ENCODE measurements around the gene LRFN2.

Gene LRFN2

DNA sequence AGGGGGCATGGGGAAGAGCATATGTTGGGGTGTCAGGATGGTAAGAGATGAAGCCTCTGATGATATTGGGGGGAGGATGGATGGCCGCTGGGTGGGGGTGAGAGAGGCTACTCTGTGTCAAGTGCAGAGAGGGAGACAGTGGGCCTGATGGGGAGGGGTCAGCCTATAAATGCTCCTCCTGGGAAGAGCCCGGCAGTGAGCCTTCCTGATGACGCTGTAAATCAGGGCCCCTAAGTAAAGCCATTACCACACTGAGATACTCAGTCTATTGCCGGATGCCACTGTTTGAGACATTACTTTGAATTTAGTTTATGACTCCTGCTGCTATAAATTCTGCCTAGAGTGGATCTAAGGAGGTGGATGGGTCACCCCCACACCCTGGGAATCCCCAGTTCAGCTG lies 28.1 kb downstream of the LRFN2 start:
- Histone ChIP-seq H3K27ac (ENCODE audit: low read depth, low read length) (no peak overlapping the region), H3K9me3 (ENCODE audit: control insufficient read depth, insufficient read depth, low read length) (no peaks in the 10 kb centered on the region), H3K79me2 (ENCODE audit: control insufficient read depth, low read length) (no peaks in the 10 kb centered on the region), H3K4me3 (ENCODE audit: low read length) (no peak overlapping the region), H3K27me3 (ENCODE audit: control insufficient read depth, low read length) (no peaks in the 10 kb centered on the region), H3K4me1 (ENCODE audit: control insufficient read depth, low read length) (no peaks in the 10 kb centered on the region), H3K9me2 (replicated peaks; ENCODE audit: control insufficient read depth, low read length) (no peaks in the 10 kb centered on the region), H3K4me2 (ENCODE audit: low read length) (no peak overlapping the region), H3F3A (ENCODE audit: control insufficient read depth, insufficient read depth) (no peaks in the 10 kb centered on the region), H4K20me1 (ENCODE audit: control insufficient read depth, insufficient read depth, low read depth, low read length) (no peaks in the 10 kb centered on the region), H3K36me3 (ENCODE audit: control insufficient read depth, low read length) (no peaks in the 10 kb centered on the region)
- TF ChIP-seq EZH2phosphoT487 (IDR thresholded peaks at IDR 0.05; ENCODE audit: borderline replicate concordance, low read length): no peak
- TF ChIP-seq, protein P1, sequence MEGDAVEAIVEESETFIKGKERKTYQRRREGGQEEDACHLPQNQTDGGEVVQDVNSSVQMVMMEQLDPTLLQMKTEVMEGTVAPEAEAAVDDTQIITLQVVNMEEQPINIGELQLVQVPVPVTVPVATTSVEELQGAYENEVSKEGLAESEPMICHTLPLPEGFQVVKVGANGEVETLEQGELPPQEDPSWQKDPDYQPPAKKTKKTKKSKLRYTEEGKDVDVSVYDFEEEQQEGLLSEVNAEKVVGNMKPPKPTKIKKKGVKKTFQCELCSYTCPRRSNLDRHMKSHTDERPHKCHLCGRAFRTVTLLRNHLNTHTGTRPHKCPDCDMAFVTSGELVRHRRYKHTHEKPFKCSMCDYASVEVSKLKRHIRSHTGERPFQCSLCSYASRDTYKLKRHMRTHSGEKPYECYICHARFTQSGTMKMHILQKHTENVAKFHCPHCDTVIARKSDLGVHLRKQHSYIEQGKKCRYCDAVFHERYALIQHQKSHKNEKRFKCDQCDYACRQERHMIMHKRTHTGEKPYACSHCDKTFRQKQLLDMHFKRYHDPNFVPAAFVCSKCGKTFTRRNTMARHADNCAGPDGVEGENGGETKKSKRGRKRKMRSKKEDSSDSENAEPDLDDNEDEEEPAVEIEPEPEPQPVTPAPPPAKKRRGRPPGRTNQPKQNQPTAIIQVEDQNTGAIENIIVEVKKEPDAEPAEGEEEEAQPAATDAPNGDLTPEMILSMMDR (IDR thresholded peaks at IDR 0.05; ENCODE audit: low read depth, low read length, poor library complexity, severe bottlenecking): no peak

DNA sequence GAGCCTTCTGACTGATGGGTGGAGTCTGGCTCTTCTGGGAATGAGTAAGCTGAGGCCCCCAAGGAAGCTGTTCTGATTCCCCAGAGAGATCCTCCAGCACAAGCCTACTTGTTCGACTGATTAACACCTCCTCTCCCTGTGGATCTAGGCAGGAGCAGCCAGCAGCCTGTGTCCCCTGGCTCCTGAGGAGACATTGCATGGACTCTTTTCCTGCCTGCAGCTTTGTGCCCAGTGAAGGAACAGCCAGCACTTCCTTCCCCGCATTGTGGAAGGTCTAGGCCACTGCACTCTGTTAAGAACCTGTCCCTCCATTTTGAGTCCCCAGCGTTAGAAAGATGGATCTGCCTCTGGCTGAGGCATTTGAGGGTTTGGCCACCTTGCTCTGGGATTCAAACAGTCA lies 29.1 kb downstream of the LRFN2 start:
- H3K36me3 ChIP-seq (ENCODE audit: control insufficient read depth, low read length): no peaks in the 10 kb centered on the region
- TF ChIP-seq, protein P1 (IDR thresholded peaks at IDR 0.05; ENCODE audit: low read depth, low read length, poor library complexity, severe bottlenecking): no peak
- no peak for TF ChIP-seq EZH2phosphoT487 (IDR thresholded peaks at IDR 0.05; ENCODE audit: borderline replicate concordance, low read length)
- no peaks in the 10 kb centered on the region for H3K27me3 ChIP-seq (ENCODE audit: control insufficient read depth, low read length)
- H3K79me2 ChIP-seq (ENCODE audit: control insufficient read depth, low read length): no peaks in the 10 kb centered on the region
- no peaks in the 10 kb centered on the region for H3K9me2 ChIP-seq (replicated peaks; ENCODE audit: control insufficient read depth, low read length)
- H3F3A ChIP-seq (ENCODE audit: control insufficient read depth, insufficient read depth): no peaks in the 10 kb centered on the region
- H4K20me1 ChIP-seq (ENCODE audit: control insufficient read depth, insufficient read depth, low read depth, low read length): no peaks in the 10 kb centered on the region
- no peak overlapping the region for H3K4me3 ChIP-seq (ENCODE audit: low read length)
- H3K9me3 ChIP-seq (ENCODE audit: control insufficient read depth, insufficient read depth, low read length): no peaks in the 10 kb centered on the region
- H3K4me1 ChIP-seq (ENCODE audit: control insufficient read depth, low read length): no peaks in the 10 kb centered on the region
- H3K4me2 ChIP-seq (ENCODE audit: low read length): no peak overlapping the region
- no peak overlapping the region for H3K27ac ChIP-seq (ENCODE audit: low read depth, low read length)

DNA sequence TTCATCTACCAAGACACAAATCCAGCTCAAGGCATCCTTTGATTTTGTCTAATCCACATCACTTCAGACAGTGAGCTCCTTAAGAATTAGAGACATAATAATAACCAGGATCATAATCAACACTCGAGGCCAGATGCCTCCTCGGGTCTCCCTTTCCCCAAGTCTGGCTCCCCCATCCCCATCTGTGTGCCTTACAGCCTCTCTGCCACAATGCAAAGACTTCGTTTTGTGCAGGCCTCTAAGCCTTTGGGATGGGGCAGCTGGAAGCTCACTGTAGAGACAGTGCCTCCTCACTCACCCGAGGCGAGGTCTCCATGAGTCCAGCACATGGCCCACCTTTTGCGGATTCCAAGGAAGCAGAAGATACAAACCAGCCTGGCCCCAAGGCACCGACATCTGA lies 30.3 kb downstream of the LRFN2 start:
- Histone ChIP-seq H4K20me1 (ENCODE audit: control insufficient read depth, insufficient read depth, low read depth, low read length) (no peaks in the 10 kb centered on the region), H3K4me1 (ENCODE audit: control insufficient read depth, low read length) (no peaks in the 10 kb centered on the region)

More for the DNA sequence above, 30.3 kb downstream of the LRFN2 start:
- Histone ChIP-seq H3K4me3 (ENCODE audit: low read length) (no peak overlapping the region), H3F3A (ENCODE audit: control insufficient read depth, insufficient read depth) (no peaks in the 10 kb centered on the region), H3K9me3 (ENCODE audit: control insufficient read depth, insufficient read depth, low read length) (no peaks in the 10 kb centered on the region), H3K27me3 (ENCODE audit: control insufficient read depth, low read length) (no peaks in the 10 kb centered on the region), H3K79me2 (ENCODE audit: control insufficient read depth, low read length) (no peaks in the 10 kb centered on the region), H3K4me2 (ENCODE audit: low read length) (no peak overlapping the region), H3K9me2 (replicated peaks; ENCODE audit: control insufficient read depth, low read length) (no peaks in the 10 kb centered on the region), H3K27ac (ENCODE audit: low read depth, low read length) (no peak overlapping the region), H3K36me3 (ENCODE audit: control insufficient read depth, low read length) (no peaks in the 10 kb centered on the region)
- no peak for TF ChIP-seq EZH2phosphoT487 (IDR thresholded peaks at IDR 0.05; ENCODE audit: borderline replicate concordance, low read length)
- TF ChIP-seq, protein P1 (IDR thresholded peaks at IDR 0.05; ENCODE audit: low read depth, low read length, poor library complexity, severe bottlenecking): no peak
